GM12872 (cell line): ENCODE results near the gene MC2R.
A peak's percentile ranks its signal among the peaks of the same experiment; 100 is the strongest.

Experiments
- CTCF ChIP-seq: IDR thresholded peaks from 3 replicates; pipeline ENCODE4 v1.5.1; 2011; ENCODE audit warnings: low read depth, mild to moderate bottlenecking, low read length, moderate library complexity; ENCODE audit not compliant: insufficient read depth

MC2R gene

GRCh38 chr18:13913205-13913604 is 2.1 kb downstream of the MC2R start:
- TF ChIP-seq CTCF = no peak

GRCh38 chr18:13912601-13913000 is 2.7 kb downstream of the MC2R start:
- no peak for TF ChIP-seq CTCF

- TF ChIP-seq CTCF = no peak
Observed at GRCh38 chr18:13910986-13911385, 4.3 kb downstream of the MC2R start.

- no peak for TF ChIP-seq CTCF
Observed at GRCh38 chr18:13910501-13910900, 4.8 kb downstream of the MC2R start.

GRCh38 chr18:13909141-13909940 is 6.0 kb downstream of the MC2R start:
- peak; percentile 20; the same call in 1 of the 3 replicates for TF ChIP-seq CTCF

- no peak for TF ChIP-seq CTCF
Observed at GRCh38 chr18:13900633-13901032, 14.7 kb downstream of the MC2R start.

GRCh38 chr18:13895505-13896033 is 19.8 kb downstream of the MC2R start:
- no peak for TF ChIP-seq CTCF
